ENCODE results near the gene REEP5. TPM values are rescaled to one million over a fixed set of nuclear protein-coding genes. Genes with fewer than 3 reads are reported as not detected.

Gene REEP5
- total and polyA plus RNA-seq, 7 donors = 35.5 to 83.6 (median 76.7) TPM

DNA sequence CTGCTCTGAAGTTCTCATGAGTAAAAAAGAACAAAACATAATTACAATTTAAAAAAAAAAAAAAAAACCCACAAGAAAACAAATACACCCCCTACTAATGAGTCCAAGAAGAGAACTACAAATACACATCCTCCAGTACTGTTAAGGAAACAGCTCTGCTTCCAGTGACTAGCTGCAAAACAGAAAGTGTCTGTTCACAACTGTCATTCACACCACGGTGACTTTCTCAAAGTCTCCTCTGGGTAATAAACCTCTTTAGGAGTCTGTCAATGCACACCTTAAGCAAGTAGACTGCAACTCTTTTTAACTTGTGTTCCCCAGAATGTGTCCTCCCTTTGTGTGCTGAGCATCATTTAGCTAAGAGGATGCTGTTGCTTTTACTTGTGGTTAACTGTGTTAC lies 6.2 kb downstream of the REEP5 start:
- H3K4me1 ChIP-seq = peaks cover 66% of the 10 kb centered on the region

DNA sequence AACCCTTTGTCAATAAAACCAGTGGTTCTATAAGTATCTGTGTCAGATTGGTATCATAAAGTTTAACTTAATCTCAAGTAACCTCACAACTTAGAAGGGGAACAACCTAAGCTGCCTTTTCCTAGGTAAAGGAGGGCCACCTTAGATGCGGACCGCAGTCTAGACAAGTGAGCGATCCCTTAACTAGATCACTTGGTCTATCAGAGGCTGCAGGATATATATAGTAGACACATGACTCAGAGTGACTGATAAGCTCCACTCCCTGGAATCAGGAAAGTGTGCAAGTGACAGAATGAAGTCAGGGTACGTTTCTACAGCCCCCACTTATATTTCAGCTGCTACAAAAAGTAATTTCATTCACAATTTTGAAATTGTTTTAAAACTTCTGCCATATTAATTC lies 7.4 kb downstream of the REEP5 start:
- H3K36me3 ChIP-seq (ENCODE audit: insufficient read depth in 1 of 2, low read depth in 1 of 2) = peaks cover 9 to 65% of the 10 kb centered on the region in 2 donors
- H3K9me3 ChIP-seq = no peaks in the 10 kb centered on the region
- H3K4me3 ChIP-seq = no peak overlapping the region
- H3K27ac ChIP-seq = no peak overlapping the region
- intact Hi-C loops (cut with DNase I) = no loop called here
- peaks cover 57% of the 10 kb centered on the region for H3K4me1 ChIP-seq
- H3K27me3 ChIP-seq (ENCODE audit: insufficient read depth in 3 of 3, low read length in 2 of 3) = no peaks in the 10 kb centered on the region
- no peak for DNase-seq
- TF ChIP-seq, protein P1, sequence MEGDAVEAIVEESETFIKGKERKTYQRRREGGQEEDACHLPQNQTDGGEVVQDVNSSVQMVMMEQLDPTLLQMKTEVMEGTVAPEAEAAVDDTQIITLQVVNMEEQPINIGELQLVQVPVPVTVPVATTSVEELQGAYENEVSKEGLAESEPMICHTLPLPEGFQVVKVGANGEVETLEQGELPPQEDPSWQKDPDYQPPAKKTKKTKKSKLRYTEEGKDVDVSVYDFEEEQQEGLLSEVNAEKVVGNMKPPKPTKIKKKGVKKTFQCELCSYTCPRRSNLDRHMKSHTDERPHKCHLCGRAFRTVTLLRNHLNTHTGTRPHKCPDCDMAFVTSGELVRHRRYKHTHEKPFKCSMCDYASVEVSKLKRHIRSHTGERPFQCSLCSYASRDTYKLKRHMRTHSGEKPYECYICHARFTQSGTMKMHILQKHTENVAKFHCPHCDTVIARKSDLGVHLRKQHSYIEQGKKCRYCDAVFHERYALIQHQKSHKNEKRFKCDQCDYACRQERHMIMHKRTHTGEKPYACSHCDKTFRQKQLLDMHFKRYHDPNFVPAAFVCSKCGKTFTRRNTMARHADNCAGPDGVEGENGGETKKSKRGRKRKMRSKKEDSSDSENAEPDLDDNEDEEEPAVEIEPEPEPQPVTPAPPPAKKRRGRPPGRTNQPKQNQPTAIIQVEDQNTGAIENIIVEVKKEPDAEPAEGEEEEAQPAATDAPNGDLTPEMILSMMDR (IDR thresholded peaks at IDR 0.05) = no peak
- ATAC-seq = peak; percentile 74 to 91 (median 86)
- WGBS, 3 donors = 66 to 76% (median 72%) methylated on average over 4 of the region's 4 CpGs

More for the DNA sequence above, 6.2 kb downstream of the REEP5 start:
- ATAC-seq (no peak), DNase-seq (no peak)
- TF ChIP-seq, protein P1 (IDR thresholded peaks at IDR 0.05) = no peak
- peaks cover 9 to 59% of the 10 kb centered on the region in 2 donors for H3K36me3 ChIP-seq (ENCODE audit: insufficient read depth in 1 of 2, low read depth in 1 of 2)
- H3K4me3 ChIP-seq = no peak overlapping the region
- H3K27ac ChIP-seq = no peak overlapping the region
- intact Hi-C loops (cut with DNase I) = loop anchor here in 1 of 2 donors (5.0 kb wide), 1 partner anchor 54 kb away; the partner anchor contains the start of gene SRP19
- H3K9me3 ChIP-seq = no peaks in the 10 kb centered on the region
- WGBS, 3 donors = 19 to 27% (median 19%) methylated on average over 1 of the region's 1 CpG
- H3K27me3 ChIP-seq (ENCODE audit: insufficient read depth in 3 of 3, low read length in 2 of 3) = no peaks in the 10 kb centered on the region

DNA sequence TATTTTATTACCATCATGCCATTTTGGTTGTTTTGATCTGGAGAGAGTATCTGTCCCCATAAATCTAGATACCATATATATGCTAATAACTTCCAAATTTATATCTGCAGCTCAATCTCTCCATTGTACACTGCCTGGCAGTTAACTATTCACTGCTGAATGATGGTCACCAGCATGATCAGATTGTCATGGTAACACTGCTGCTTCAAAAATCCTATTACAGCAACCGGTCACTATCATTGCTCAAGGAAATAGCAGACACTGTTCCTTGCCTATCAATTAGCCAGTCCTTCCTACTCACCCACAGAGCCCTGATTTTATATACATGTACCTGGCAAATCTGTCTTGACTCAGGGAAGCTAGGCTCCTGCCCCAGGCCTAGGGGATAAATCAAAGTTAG lies 11.5 kb downstream of the REEP5 start:
- H3K27me3 ChIP-seq (ENCODE audit: insufficient read depth in 3 of 3, low read length in 2 of 3) = no peaks in the 10 kb centered on the region
- WGBS, 3 donors = 83 to 96% (median 85%) methylated on average over 1 of the region's 1 CpG
- DNase-seq (no peak), ATAC-seq (no peak)
- peaks cover 0 to 38% of the 10 kb centered on the region in 2 donors for H3K36me3 ChIP-seq (ENCODE audit: insufficient read depth in 1 of 2, low read depth in 1 of 2)
- no peaks in the 10 kb centered on the region for H3K9me3 ChIP-seq
- H3K4me3 ChIP-seq = no peak overlapping the region
- no peak overlapping the region for H3K27ac ChIP-seq
- intact Hi-C loops (cut with DNase I) = no loop called here
- TF ChIP-seq, protein P1 (IDR thresholded peaks at IDR 0.05) = no peak
- peaks cover 48% of the 10 kb centered on the region for H3K4me1 ChIP-seq

DNA sequence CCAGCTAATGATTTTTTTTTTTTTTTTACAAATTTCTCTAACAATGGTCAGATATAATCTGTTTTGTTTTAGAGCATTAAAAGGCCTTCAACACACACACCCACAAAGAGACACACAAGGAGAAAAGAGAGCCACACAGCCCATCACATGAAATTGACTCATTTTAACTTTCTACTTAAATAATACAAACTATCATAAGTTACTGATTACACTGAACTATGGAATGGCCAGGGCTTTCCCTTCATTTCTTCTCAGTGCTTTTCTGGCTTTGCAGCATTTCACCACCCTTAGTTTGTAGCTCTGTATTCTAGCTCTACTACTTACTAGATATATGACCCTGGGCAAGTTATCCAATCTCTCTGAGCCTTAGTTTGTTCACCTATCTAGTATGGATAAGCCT lies 13.2 kb downstream of the REEP5 start:
- H3K4me3 ChIP-seq = no peak overlapping the region
- DNase-seq (no peak), ATAC-seq (no peak)
- intact Hi-C loops (cut with DNase I) = no loop called here
- H3K27me3 ChIP-seq (ENCODE audit: insufficient read depth in 3 of 3, low read length in 2 of 3) = no peaks in the 10 kb centered on the region
- H3K9me3 ChIP-seq = no peaks in the 10 kb centered on the region
- H3K4me1 ChIP-seq = peaks cover 33% of the 10 kb centered on the region
- peaks cover 0 to 35% of the 10 kb centered on the region in 2 donors for H3K36me3 ChIP-seq (ENCODE audit: insufficient read depth in 1 of 2, low read depth in 1 of 2)
- no peak overlapping the region for H3K27ac ChIP-seq
- TF ChIP-seq, protein P1 (IDR thresholded peaks at IDR 0.05) = no peak

- TF ChIP-seq, protein P1 (IDR thresholded peaks at IDR 0.05) = no peak
- Histone ChIP-seq H3K4me3 (no peak overlapping the region), H3K27ac (peak overlapping the region; percentile 42), H3K4me1 (peaks cover 26% of the 10 kb centered on the region), H3K9me3 (no peaks in the 10 kb centered on the region), H3K27me3 (ENCODE audit: insufficient read depth in 3 of 3, low read length in 2 of 3) (no peaks in the 10 kb centered on the region), H3K36me3 (ENCODE audit: insufficient read depth in 1 of 2, low read depth in 1 of 2) (peaks cover 0 to 39% of the 10 kb centered on the region in 2 donors)
- intact Hi-C loops (cut with DNase I) = no loop called here
- 26 to 38% (median 31%) methylated on average over 4 of the region's 4 CpGs for WGBS, 3 donors
- ATAC-seq = peak; percentile 54 to 76 (median 70)
- DNase-seq = no peak
Measured at GRCh38 chr5:112907166-112907631, 14.8 kb downstream of the REEP5 start.

All from psoas muscle (tissue), 8 donors.